ENCODE data around the gene P2RX7. TPM values are rescaled to one million over a fixed set of nuclear protein-coding genes. Genes with fewer than 3 reads are reported as not detected.

Gene P2RX7
- total and polyA plus RNA-seq, 12 donors: 1.2 to 13.5 (median 6.2) TPM

- peaks cover 8 to 25% of the 10 kb centered on the region in 2 donors for H3K4me1 ChIP-seq (replicated peaks in 1 of 2)
- no peaks in the 10 kb centered on the region for H3K27me3 ChIP-seq
- H3K4me3 ChIP-seq: no peak overlapping the region
- WGBS, 4 donors: 85 to 96% (median 89%) methylated on average over 3 of the region's 3 CpGs
- no peak for DNase-seq
- no peaks in the 10 kb centered on the region for H3K36me3 ChIP-seq (replicated peaks in 1 of 2)
- H3K27ac ChIP-seq: no peak overlapping the region
- H3K9me3 ChIP-seq (replicated peaks in 1 of 3): no peaks in the 10 kb centered on the region
- TF ChIP-seq CTCF (IDR thresholded peaks at IDR 0.05) (no peak), POLR2A (IDR thresholded peaks at IDR 0.05) (no peak)
- intact Hi-C loops (cut with DNase I): no loop called here
Observed at GRCh38 chr12:121135320-121135719, 2.6 kb downstream of the P2RX7 start.

GRCh38 chr12:121137512-121137911, 4.8 kb downstream of the P2RX7 start:
- no peaks in the 10 kb centered on the region for H3K27me3 ChIP-seq
- TF ChIP-seq CTCF (IDR thresholded peaks at IDR 0.05) (no peak), POLR2A (IDR thresholded peaks at IDR 0.05) (no peak)
- no peak for DNase-seq
- intact Hi-C loops (cut with DNase I): no loop called here
- H3K36me3 ChIP-seq (replicated peaks in 1 of 2): no peaks in the 10 kb centered on the region
- H3K9me3 ChIP-seq (replicated peaks in 1 of 3): no peaks in the 10 kb centered on the region
- no peak overlapping the region for H3K4me3 ChIP-seq
- H3K4me1 ChIP-seq (replicated peaks in 1 of 2): peaks cover 8 to 18% of the 10 kb centered on the region in 2 donors
- H3K27ac ChIP-seq: no peak overlapping the region
- WGBS, 4 donors: 77 to 96% (median 92%) methylated on average over 4 of the region's 4 CpGs

- Histone ChIP-seq H3K9me3 (replicated peaks in 1 of 3) (no peaks in the 10 kb centered on the region), H3K4me3 (no peak overlapping the region), H3K27me3 (no peaks in the 10 kb centered on the region), H3K36me3 (replicated peaks in 1 of 2) (no peaks in the 10 kb centered on the region), H3K27ac (no peak overlapping the region), H3K4me1 (replicated peaks in 1 of 2) (peaks cover 7 to 13% of the 10 kb centered on the region in 2 donors)
- 82 to 96% (median 89%) methylated on average over 5 of the region's 5 CpGs for WGBS, 4 donors
- intact Hi-C loops (cut with DNase I): no loop called here
- no peak for DNase-seq
- TF ChIP-seq POLR2A (IDR thresholded peaks at IDR 0.05) (no peak), CTCF (IDR thresholded peaks at IDR 0.05) (no peak)
Observed at GRCh38 chr12:121138284-121138683, 5.6 kb downstream of the P2RX7 start.

- WGBS, 4 donors: 89 to 97% (median 95%) methylated on average over 4 to 5 of the region's 5 CpGs
- H3K27me3 ChIP-seq: no peaks in the 10 kb centered on the region
- peaks cover 0 to 8% of the 10 kb centered on the region in 2 donors for H3K4me1 ChIP-seq (replicated peaks in 1 of 2)
- TF ChIP-seq CTCF (IDR thresholded peaks at IDR 0.05) (no peak), POLR2A (IDR thresholded peaks at IDR 0.05) (no peak)
- intact Hi-C loops (cut with DNase I): no loop called here
- H3K27ac ChIP-seq: no peak overlapping the region
- DNase-seq: no peak
- H3K4me3 ChIP-seq: no peak overlapping the region
- H3K36me3 ChIP-seq (replicated peaks in 1 of 2): no peaks in the 10 kb centered on the region
- H3K9me3 ChIP-seq (replicated peaks in 1 of 3): no peaks in the 10 kb centered on the region
Observed at GRCh38 chr12:121139286-121139685, 6.6 kb downstream of the P2RX7 start.

All from adrenal gland (tissue), 12 donors.